ENCODE results near the gene NOXO1.

The NOXO1 gene

DNA sequence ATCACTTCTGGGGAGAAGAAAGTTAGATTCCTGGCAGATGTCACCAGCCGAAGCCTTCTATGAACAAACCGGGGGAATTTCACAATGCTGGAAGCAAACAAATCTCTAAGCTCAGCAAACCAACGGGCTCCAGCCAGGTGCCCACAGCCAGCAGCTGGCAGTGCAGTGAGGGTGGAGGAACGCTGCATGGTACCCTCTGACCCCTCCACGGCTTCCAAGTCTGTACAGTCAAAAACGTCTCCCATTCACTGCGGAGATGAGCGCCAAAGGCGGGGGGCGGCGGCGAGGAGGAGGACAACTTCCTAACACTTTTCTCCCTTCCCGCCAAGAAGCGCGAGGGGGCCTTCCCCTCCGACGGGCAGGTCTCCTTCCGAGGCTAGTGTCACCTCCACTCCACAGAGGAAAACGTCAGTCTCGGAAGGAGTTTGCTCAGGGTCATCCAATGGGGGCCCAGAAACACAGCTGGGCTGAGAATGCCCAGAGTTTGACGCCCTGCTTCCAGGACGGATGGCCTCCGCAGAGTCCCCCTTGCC, 27.4 kb upstream of the NOXO1 start:
- peak overlapping the region; percentile 72 for H3K4me3 ChIP-seq (ENCODE audit: low read depth, low read length)
- TF ChIP-seq, protein P1, sequence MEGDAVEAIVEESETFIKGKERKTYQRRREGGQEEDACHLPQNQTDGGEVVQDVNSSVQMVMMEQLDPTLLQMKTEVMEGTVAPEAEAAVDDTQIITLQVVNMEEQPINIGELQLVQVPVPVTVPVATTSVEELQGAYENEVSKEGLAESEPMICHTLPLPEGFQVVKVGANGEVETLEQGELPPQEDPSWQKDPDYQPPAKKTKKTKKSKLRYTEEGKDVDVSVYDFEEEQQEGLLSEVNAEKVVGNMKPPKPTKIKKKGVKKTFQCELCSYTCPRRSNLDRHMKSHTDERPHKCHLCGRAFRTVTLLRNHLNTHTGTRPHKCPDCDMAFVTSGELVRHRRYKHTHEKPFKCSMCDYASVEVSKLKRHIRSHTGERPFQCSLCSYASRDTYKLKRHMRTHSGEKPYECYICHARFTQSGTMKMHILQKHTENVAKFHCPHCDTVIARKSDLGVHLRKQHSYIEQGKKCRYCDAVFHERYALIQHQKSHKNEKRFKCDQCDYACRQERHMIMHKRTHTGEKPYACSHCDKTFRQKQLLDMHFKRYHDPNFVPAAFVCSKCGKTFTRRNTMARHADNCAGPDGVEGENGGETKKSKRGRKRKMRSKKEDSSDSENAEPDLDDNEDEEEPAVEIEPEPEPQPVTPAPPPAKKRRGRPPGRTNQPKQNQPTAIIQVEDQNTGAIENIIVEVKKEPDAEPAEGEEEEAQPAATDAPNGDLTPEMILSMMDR (IDR thresholded peaks at IDR 0.05; ENCODE audit: insufficient read depth, low read length, missing control alignments), result no peak
- POLR2A ChIA-PET, result interaction anchor here (0.7 to 1.4 kb wide), 5 partner anchors 13 to 147 kb away, joined by 3 read pairs; partner anchors contain the start of genes RPS2 and TRAF7
- DNase-seq (ENCODE audit: low read depth, low spot score), result no peak
- CTCF ChIA-PET, result interaction anchor here (1.0 to 10.6 kb wide), 5 partner anchors 10 to 131 kb away, joined by 3 to 176 read pairs (median 7); partner anchors contain the start of gene PKD1

DNA sequence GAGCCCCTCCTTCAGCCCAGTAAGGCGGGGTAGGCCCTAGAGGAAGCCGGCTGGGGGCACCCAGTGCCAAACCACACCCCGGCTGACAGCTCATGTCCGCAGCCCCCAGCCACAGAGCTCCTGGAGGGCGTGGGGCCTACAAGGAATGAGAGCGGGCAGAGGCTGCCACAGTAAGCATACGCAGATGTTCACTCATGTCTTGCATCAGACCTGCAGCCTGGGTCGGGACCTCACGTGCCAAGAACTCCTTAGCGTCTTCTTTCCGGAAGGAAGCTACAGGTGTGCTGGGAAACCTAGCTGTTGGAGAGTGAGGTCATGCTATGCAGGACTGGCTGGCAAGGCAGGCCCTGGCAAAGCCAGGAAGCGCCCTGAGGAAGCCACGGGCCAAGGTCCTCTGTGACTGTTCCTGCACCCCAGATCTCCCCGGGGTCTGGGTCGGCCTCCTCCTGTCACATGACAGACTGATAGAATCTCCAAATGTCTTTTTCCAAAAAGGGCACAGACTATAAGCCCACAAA, 26.8 kb upstream of the NOXO1 start:
- CTCF ChIA-PET, result interaction anchor here (1.0 to 10.6 kb wide), 5 partner anchors 10 to 132 kb away, joined by 3 to 176 read pairs (median 7); partner anchors contain the start of gene PKD1
- H3K4me3 ChIP-seq (ENCODE audit: low read depth, low read length), result peak overlapping the region; percentile 72
- POLR2A ChIA-PET, result interaction anchor here (0.6 to 1.4 kb wide), 3 partner anchors 12 to 147 kb away, joined by 3 read pairs; partner anchors contain the start of gene TRAF7
- no peak for DNase-seq (ENCODE audit: low read depth, low spot score)
- TF ChIP-seq, protein P1 (IDR thresholded peaks at IDR 0.05; ENCODE audit: insufficient read depth, low read length, missing control alignments), result no peak

DNA sequence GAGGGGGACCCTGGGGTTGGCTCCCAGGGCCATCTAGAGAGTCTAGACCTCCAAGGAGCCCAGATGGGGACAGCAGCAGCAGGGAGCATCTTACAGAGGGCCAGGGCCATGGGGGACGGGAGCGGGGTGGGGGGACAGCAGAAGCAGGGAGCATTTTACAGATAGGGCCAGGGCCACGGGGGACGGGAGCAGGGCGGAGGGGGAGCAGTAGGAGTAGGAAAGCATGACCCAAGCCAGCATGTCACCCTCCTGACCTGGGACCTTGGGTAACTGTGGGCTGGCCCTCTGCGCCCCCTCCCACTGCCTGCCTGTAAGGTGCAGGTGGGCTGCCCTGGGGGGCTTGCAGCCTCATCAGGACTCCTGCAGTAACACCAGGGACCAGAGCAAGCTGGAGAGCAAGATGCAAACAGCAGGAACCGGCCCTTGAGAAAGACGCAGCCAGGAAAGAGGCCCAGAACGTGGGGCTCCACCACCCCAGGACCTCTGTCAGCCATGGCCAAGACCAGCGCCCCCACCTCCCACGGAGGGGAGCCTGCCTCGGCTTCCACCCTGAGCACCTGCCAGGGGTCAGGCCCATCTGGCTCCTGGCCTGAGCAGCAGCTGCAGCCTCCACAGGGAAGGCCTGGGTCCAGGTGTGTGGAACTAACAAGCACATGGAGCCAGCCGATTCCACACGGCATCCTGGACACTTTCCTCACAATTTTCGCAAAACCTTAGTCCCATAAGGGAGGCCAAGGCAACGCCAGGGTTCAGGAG, 26.0 kb upstream of the NOXO1 start:
- TF ChIP-seq, protein P1 (IDR thresholded peaks at IDR 0.05; ENCODE audit: insufficient read depth, low read length, missing control alignments), result no peak
- H3K4me3 ChIP-seq (ENCODE audit: low read depth, low read length), result peak overlapping the region; percentile 72
- ChIA-PET CTCF (interaction anchor here (1.0 to 10.6 kb wide), 5 partner anchors 9 to 133 kb away, joined by 3 to 176 read pairs (median 7); partner anchors contain the start of gene PKD1), POLR2A (interaction anchor here (0.6 to 1.4 kb wide), 2 partner anchors 24 to 148 kb away, joined by 3 read pairs; partner anchors contain the start of gene TRAF7)
- DNase-seq (ENCODE audit: low read depth, low spot score), result no peak

DNA sequence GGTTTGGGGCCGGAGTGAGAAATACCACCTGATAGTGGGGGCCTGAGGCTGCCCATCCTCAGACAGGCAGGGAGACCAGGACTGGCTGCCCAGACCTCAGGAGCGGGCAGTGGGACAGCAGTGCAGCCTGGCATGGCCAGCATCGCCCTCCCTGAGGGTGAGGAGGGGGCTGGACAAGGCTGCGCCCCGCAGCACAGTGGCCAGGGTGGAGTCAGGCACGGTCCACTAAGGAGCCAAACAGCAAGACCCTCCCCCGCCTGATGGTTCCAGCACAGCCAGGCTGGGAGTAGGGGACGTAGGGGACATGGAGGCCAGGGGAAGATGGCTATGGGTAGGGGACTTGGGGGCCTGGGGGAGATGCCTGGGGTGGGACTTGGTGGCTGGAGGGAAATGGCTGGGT, 25.0 kb upstream of the NOXO1 start:
- ChIA-PET POLR2A (no interaction called here), CTCF (interaction anchor here (6.5 to 10.6 kb wide), 2 partner anchors 18 to 134 kb away, joined by 163 to 176 read pairs; partner anchors contain the start of genes GFER, NOXO1, PKD1 and SYNGR3)
- DNase-seq (ENCODE audit: low read depth, low spot score), result no peak
- TF ChIP-seq, protein P1 (IDR thresholded peaks at IDR 0.05; ENCODE audit: insufficient read depth, low read length, missing control alignments), result no peak
- no peak overlapping the region for H3K4me3 ChIP-seq (ENCODE audit: low read depth, low read length)

DNA sequence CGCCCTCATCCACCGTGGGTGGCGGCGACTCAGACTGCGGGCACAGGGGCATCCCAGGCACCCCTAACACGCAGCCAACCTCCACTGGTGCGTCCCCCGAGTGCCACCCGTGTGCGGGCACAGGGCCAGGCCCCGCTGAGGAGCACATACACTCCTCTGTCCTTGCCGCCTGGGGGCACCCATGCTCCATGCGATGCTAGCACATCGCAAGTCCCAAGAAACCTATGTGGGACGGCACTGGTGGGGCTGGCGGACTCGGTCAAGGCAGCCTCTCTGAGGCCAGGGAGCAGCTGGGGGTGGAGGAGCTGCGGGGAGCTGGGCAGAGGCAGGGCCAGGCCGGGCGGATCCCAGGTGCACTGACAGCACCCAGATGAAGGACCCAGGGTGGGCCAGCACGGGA, 24.4 kb upstream of the NOXO1 start:
- no peak overlapping the region for H3K4me3 ChIP-seq (ENCODE audit: low read depth, low read length)
- CTCF ChIA-PET, result interaction anchor here (1.0 to 10.6 kb wide), 3 partner anchors 15 to 134 kb away, joined by 3 to 176 read pairs (median 163); partner anchors contain the start of genes GFER, NOXO1, PKD1 and SYNGR3
- DNase-seq (ENCODE audit: low read depth, low spot score), result no peak
- TF ChIP-seq, protein P1 (IDR thresholded peaks at IDR 0.05; ENCODE audit: insufficient read depth, low read length, missing control alignments), result no peak
- POLR2A ChIA-PET, result interaction anchor here (2.2 kb wide), 1 partner anchor 150 kb away, joined by 6 read pairs; the partner anchor contains the start of gene TRAF7

All from AG04449 (cell line).